NOMO-1 (cell line): ENCODE measurements around the gene NOPCHAP1.

Experiments used
- DNase-seq, 2 experiments: peaks; one replicate each; lab custom pipeline; 2025; ENCODE audit not compliant: unreplicated experiment in 2 of 2; lab: John Stamatoyannopoulos, UW

The NOPCHAP1 gene

DNA sequence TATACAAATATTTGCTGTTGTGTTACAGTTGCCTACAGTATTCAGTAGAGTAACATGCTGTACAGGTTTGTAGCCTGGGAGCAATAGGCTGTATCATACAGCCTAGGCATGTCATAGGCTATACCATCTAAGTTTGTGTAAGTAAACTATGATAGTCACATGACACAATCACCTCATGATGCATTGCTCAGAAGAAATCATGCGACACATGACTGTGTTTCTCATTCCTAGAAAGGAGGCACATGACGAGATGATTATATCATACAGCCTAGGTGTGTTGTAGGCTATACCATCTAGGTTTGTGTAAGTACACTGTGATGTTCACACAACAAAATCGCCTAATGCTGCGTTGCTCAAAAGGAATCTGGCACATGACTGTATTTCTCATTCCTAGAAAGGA, 31.9 kb downstream of the NOPCHAP1 start:
- DNase-seq, result no peak

DNA sequence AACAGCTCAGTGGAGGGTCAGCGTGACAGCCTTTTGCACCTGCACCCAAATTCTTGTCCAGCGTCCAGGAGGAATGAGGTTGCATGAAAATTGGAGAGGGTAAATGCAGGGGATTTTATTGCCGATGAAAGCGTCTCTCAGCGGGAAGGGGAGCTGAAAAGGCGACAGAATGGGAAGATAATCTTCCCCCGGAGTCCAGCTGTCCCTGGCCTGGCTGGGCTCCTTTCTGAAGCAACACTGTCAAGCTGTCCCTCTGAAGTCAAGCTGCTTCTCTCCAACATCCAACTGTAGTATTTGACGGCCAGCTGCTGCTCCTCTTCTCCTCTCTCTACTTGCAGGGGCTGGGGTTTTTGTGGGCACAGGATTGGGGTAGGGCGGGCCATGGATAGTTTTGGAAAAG, 32.7 kb downstream of the NOPCHAP1 start:
- no peak for DNase-seq

DNA sequence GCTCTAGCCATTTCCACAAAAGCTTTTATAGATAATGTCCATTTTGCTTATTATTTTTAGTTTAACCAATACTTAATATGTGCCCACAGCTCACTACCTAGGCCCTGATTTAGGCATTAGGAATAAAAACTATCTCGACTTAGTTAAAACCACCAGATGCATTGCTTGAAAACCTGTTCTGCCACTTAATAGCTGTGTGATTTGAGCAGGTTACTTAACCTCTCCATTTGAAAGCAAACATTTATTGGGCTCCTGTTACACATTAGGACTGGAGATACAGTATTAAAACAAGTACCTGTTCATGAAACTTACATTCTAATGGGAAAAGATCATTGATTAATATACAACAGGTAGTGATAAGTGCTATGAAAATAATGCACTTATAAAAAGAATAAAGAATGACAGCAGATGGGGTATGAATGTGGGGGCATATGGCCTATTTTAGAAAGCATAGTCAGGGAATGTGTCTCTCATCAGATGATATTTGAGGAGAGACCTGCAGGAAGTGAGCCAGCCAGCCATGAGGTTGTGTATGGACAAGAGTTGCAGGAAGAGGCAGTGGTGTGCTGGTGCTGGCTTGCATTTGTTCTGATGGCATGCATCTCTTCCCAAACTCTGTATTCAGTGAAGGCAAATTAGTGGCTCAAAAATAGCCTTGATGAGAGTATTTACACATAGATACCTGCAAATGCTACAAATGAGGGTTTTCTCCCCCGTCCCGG, 34.3 kb downstream of the NOPCHAP1 start:
- DNase-seq, result no peak

DNA sequence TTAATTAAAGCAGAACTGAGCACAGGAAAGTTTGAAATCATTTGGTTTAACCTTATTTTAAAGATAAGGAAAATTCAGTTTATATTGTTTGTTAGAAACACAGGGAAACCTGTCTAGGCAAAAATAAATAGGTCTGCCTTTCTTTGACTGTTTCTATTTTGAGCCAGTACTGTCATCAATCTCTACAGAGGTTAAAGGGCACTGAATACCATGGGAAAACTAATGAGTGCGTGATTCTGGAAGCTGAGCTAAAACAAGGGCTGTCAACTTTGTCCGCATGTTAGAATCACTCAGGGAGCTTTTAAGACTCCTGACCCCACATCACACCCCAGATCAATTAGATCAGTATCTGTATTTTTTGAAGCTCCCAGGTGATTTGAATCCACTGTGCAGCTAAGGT, 38.8 kb downstream of the NOPCHAP1 start:
- no peak for DNase-seq

DNA sequence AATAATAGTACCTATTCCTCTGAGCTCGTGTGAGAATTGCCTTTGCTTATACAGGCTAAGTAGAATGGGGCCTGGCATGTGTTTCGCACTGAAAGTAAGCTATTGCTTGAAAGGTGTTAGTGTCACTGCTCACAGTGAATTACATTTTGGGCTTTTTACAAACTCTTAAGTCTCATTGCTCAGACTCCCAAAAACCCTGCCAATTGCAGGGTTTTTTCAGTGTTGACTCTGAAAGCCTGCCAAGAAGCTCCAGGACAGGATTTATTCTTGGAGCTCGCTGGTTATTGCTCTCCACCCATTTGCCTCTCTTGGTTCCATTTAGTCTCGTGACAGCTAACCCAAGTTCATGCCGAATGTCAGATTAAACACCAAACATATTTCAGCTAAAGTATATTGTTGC, 39.8 kb downstream of the NOPCHAP1 start:
- no peak for DNase-seq

DNA sequence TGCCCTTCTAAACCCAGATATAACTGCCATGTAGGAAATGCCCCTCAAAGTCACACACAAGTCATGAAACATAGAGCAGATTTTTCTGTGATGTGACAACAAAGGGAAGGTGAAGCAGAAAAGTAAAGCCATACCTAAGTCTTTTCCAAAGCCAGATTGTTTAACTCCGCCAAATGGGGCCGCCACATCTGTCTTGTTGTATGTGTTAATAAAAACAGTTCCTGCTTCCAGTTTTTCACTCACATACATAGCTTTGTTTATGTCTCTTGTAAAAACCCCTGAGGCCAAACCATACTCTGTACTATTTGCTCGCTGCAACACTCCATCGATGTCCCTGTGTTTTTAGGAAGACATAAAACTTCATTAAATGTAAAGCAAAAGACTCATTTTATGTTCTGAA, 40.3 kb downstream of the NOPCHAP1 start:
- DNase-seq, result no peak

DNA sequence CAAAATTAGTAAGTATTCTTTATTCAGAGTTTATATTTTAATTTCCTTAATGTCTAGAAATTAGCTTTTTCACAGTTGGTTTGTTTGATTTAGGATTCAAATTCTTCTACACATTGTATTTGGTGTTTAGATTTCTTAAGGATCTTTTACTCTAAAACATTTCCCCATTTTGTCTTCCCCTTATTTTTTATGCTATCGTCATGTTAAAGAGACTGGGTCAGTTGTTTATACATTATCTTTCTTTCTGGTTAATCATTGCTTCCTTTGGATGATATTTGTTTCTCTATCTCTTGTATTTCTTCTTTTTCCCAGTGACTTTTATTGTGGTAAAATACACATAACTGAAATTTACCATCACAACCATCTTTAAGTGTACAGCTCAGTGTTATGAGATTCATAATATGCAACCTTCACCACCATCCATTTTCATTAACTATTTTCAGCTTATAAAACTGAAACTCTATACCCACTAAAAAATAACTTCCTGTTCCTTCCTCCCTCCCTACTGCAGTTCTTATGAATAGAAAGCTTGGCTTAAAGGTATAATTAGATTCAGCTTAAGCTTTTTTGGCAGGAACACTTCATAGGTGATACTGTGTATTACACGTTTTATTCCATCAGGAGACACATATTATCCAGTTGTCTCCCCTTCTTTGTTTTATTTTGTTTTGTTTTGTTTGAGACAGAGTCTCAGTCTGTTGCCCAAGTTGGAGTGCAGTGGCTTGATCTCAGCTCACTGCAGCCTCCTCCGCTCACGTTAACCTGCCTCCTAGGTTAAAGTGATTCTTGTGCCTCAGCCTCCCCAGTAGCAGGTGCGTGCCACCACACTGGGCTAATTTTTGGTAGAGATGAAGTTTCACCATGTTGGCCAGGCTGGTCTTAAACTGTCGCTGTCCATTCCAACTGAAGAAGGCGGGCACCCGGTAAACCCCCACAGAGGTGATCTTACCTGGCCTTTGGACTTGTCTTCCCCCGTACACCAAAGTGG, 45.0 kb downstream of the NOPCHAP1 start:
- DNase-seq, result peak; percentile 22 to 62

DNA sequence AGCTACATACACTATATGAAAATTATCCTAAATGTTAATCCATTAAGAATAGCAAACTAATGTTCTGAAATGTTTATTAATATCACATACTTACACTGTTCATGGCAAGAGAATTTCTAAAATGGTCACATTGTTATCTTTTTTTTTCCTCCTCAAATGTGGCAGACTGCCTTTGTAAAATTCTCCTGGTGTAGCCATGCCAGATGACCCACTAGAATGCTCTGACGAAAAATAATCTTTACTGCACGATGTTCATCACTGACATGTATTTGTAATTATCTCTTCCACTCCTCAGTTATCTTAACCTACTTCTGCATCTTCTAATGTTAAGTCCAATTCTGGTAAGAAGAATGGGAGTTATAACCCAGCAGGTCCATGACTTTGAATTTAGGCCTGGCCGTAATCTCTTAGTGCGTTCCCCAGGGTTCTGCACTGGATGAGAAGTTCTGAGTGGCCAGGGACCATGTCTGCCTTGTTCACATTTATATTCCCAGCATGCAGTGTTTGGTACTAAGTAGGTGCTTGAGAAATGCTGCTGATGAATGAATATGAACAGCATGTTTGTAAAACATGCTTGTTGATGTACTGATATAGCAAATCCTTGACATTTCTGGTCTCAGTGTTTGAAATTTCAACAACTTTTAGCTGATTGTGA, 46.7 kb downstream of the NOPCHAP1 start:
- no peak for DNase-seq

DNA sequence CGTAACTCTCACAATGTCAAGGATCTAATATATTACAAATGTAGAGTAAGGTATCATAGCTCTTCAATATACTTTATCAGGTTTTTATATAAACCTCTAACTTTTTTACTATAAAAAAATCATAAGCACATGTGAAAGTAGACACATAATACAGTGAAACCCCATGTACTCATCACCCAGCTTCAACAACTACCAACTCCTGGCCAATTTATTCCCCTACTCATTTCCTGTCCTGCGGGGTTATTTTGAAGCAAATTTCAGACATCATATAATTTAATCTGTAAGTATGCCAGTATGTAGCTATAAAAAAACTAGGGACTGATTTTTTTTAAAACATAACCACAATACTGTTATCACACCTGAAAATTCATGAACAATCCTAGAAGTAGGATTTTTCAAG, 47.7 kb downstream of the NOPCHAP1 start:
- DNase-seq, result no peak
